Fibroblast of skin of right biceps (primary cell): ENCODE data around the gene KRT71.
"Not testable (repeated sequence)": the region's sequence is repeated elsewhere in the genome, so short reads cannot be mapped to it uniquely, and the experiment has no call there.

ENCODE experiments used
- DNase-seq: peaks from one replicate; pipeline ENCODE4 v3.0.0-alpha.2; 2013

Gene KRT71

GRCh38 chr12:52552681-52553195, at the start of gene KRT71:
Gene KRT71, minus strand, starts transcription at chr12:52553145. Its CDS starts 68 bp downstream, at chr12:52553077.
- no peak for DNase-seq

GRCh38 chr12:52602552-52602951, 49.6 kb upstream of the KRT71 start:
- DNase-seq = no peak

- DNase-seq = no peak
Measured at GRCh38 chr12:52601671-52602070, 48.7 kb upstream of the KRT71 start.

- DNase-seq = no peak
Measured at GRCh38 chr12:52600941-52601481, 48.1 kb upstream of the KRT71 start, which contains the start of gene KRT72. Gene KRT72, minus strand, starts transcription at chr12:52601463. Its CDS starts 11 bp downstream, at chr12:52601452.

- no peak for DNase-seq
Measured at GRCh38 chr12:52600475-52600874, 47.5 kb upstream of the KRT71 start.

- DNase-seq = no peak
Measured at GRCh38 chr12:52600071-52600470, 47.1 kb upstream of the KRT71 start.

GRCh38 chr12:52598966-52599365, 46.0 kb upstream of the KRT71 start:
- DNase-seq = no peak

- not testable (repeated sequence) for DNase-seq
Measured at GRCh38 chr12:52594237-52594636, 41.3 kb upstream of the KRT71 start.

- no peak for DNase-seq
Measured at GRCh38 chr12:52591521-52591920, 38.6 kb upstream of the KRT71 start.

GRCh38 chr12:52590021-52590420, 37.1 kb upstream of the KRT71 start:
- DNase-seq = no peak

- no peak for DNase-seq
Measured at GRCh38 chr12:52587563-52587962, 34.6 kb upstream of the KRT71 start.

- no peak for DNase-seq
Measured at GRCh38 chr12:52585946-52586345, 33.0 kb upstream of the KRT71 start.

- DNase-seq = no peak
Measured at GRCh38 chr12:52585066-52585465, 32.1 kb upstream of the KRT71 start.

GRCh38 chr12:52584156-52584682, 31.3 kb upstream of the KRT71 start:
- no peak for DNase-seq

- DNase-seq = peak; percentile 50
Measured at GRCh38 chr12:52582971-52583456, 30.1 kb upstream of the KRT71 start.

- no peak for DNase-seq
Measured at GRCh38 chr12:52582486-52582885, 29.5 kb upstream of the KRT71 start.

GRCh38 chr12:52581481-52581880, 28.5 kb upstream of the KRT71 start:
- DNase-seq = peak; percentile 8

- no peak for DNase-seq
Measured at GRCh38 chr12:52581066-52581465, 28.1 kb upstream of the KRT71 start.

GRCh38 chr12:52580496-52580895, 27.6 kb upstream of the KRT71 start:
- no peak for DNase-seq

- no peak for DNase-seq
Measured at GRCh38 chr12:52579468-52580465, 26.8 kb upstream of the KRT71 start.

- no peak for DNase-seq
Measured at GRCh38 chr12:52578469-52578868, 25.5 kb upstream of the KRT71 start.

- no peak for DNase-seq
Measured at GRCh38 chr12:52577316-52577715, 24.4 kb upstream of the KRT71 start.

GRCh38 chr12:52575948-52576347, 23.0 kb upstream of the KRT71 start:
- DNase-seq = no peak
